SK-N-SH (cell line): ENCODE results near the gene CALN1.

Experiments
- CHD2 ChIP-seq: fragments of 150-350 bp; IDR thresholded peaks from 2 replicates; pipeline ENCODE4 v1.6.1; 2018; ENCODE audit warnings: low read length; ENCODE audit not compliant: partially characterized antibody
- CTCF ChIP-seq: fragments of 200-600 bp; sonication (generic); IDR thresholded peaks from 2 replicates; pipeline ENCODE4 v1.6.1; 2017; ENCODE audit warnings: antibody characterized with exemption, mild to moderate bottlenecking, moderate library complexity
- EP300 ChIP-seq, 2 experiments: IDR thresholded peaks; 2 replicates each; pipeline versions ENCODE4 v1.4.0 to v1.6.1; 2012; ENCODE audit warnings: borderline replicate concordance in 1 of 2, low read depth in 1 of 2, low read length in 1 of 2
- EZH2phosphoT487 ChIP-seq: fragments of 200-600 bp; sonication (generic); IDR thresholded peaks from 2 replicates; pipeline ENCODE4 v1.6.1; 2017; ENCODE audit warnings: low read depth, mixed run types, mild to moderate bottlenecking, antibody characterized with exemption, moderate library complexity, borderline replicate concordance
- POLR2AphosphoS5 ChIP-seq: IDR thresholded peaks from 2 replicates; pipeline ENCODE4 v1.6.1; 2012; ENCODE audit warnings: low read depth, low read length
- REST ChIP-seq: IDR thresholded peaks from 2 replicates; pipeline ENCODE4 v1.6.1; 2012; ENCODE audit warnings: mild to moderate bottlenecking, low read depth, low read length, moderate library complexity
- TAF1 ChIP-seq: IDR thresholded peaks from 2 replicates; pipeline ENCODE4 v1.6.1; 2012; ENCODE audit warnings: low read depth, mild to moderate bottlenecking, low read length, moderate library complexity, borderline replicate concordance
- TEAD4 ChIP-seq: IDR thresholded peaks from 2 replicates; pipeline ENCODE4 v1.4.0; 2012; ENCODE audit warnings: mild to moderate bottlenecking, borderline replicate concordance; ENCODE audit not compliant: insufficient read depth

GRCh38 chr7:72123913-72124312, 288.2 kb downstream of the CALN1 start:
- TF ChIP-seq TEAD4 (no peak), POLR2AphosphoS5 (no peak), CHD2 (no peak), EP300 (IDR thresholded peaks at IDR 0.05; ENCODE audit: borderline replicate concordance in 1 of 2, low read depth in 1 of 2, low read length in 1 of 2) (no peak), REST (no peak), EZH2phosphoT487 (no peak), CTCF (no peak), TAF1 (no peak)
